Upper lobe of left lung (tissue), 6 donors: ENCODE data around the gene VSTM2L. TPM values are rescaled to one million over a fixed set of nuclear protein-coding genes. Genes with fewer than 3 reads are reported as not detected.

ENCODE experiments used
- ATAC-seq, 2 donors: fragments of 200-7000 bp; cut with Tn5 transposase; one replicate each; pipeline ENCODE4 v1.9.1; 2022; ENCODE audit warnings: mild to moderate bottlenecking in 2 of 2, moderate library complexity in 2 of 2; ENCODE audit not compliant: low FRiP score in 2 of 2
- DNase-seq, 2 donors: peaks; one replicate each; pipeline ENCODE4 v3.0.0-alpha.2; 2019 to 2020
- H3K27ac ChIP-seq, 4 donors: fragments of 200-600 bp; sonication (generic); one replicate each; pipeline ENCODE4 v1.5.1; 2016 to 2019
- H3K27me3 ChIP-seq, 4 donors: fragments of 200-600 bp; sonication (generic); one replicate each; pipeline ENCODE4 v1.5.1; 2017 to 2019
- H3K36me3 ChIP-seq, 4 donors: fragments of 200-600 bp; sonication (generic); one replicate each; pipeline ENCODE4 v1.5.1; 2016 to 2019
- H3K4me1 ChIP-seq, 4 donors: fragments of 200-600 bp; sonication (generic); one replicate each; pipeline ENCODE4 v1.5.1; 2018 to 2019
- H3K4me3 ChIP-seq, 4 donors: fragments of 200-600 bp; sonication (generic); one replicate each; pipeline ENCODE4 v1.5.1; 2017 to 2019; ENCODE audit warnings: mild to moderate bottlenecking in 2 of 4, moderate library complexity in 1 of 4
- H3K9me3 ChIP-seq, 4 donors: fragments of 200-600 bp; sonication (generic); one replicate each; pipeline ENCODE4 v1.5.1; 2018 to 2019
- CTCF ChIP-seq, 6 experiments: fragments of 450-650 bp in 4 of 6; fragments of 200-600 bp in 2 of 6; sonication (generic) in 2 of 6; IDR thresholded peaks; one replicate each; pipeline ENCODE4 v1.5.1; 2016 to 2019; ENCODE audit warnings: antibody characterized with exemption in 6 of 6
- EP300 ChIP-seq, 4 donors: sonication (generic); formaldehyde crosslinking; IDR thresholded peaks; one replicate each; pipeline ENCODE4 v1.5.1; 2017; ENCODE audit warnings: antibody characterized with exemption in 4 of 4, control low read depth in 2 of 4
- POLR2A ChIP-seq, 4 donors: fragments of 450-650 bp; IDR thresholded peaks; one replicate each; pipeline ENCODE4 v1.5.1; 2016 to 2017; ENCODE audit warnings: antibody characterized with exemption in 4 of 4, mild to moderate bottlenecking in 2 of 4
- POLR2AphosphoS5 ChIP-seq, 2 donors: sonication (generic); formaldehyde crosslinking; IDR thresholded peaks; one replicate each; pipeline ENCODE4 v1.5.1; 2017; ENCODE audit warnings: antibody characterized with exemption in 2 of 2
- WGBS, 2 donors: methylation state at CpG; one replicate each; pipeline ENCODE4 v1.1.5; 2017 to 2018; 5-methylcytosine and 5-hydroxymethylcytosine counted together
- total RNA-seq, 6 donors: library from RNA; depleted of rRNA in 4 of 6; stranded (reverse); fragments of >200 nt in 4 of 6; gene quantifications; one replicate each; pipeline versions ENCODE4 v1.1.0 to v1.2.1, GENCODE V29; 2016 to 2021
- donor health status: DM: no; HTN: no; CAD: no; lungs with moderate emphysema.
- donor health status: DM: no; HTN: yes; CAD: no; lungs with severe emphysema.

Gene VSTM2L
- total RNA-seq, 6 donors from 2014 or later, result 1.0 to 47.2 (median 24.8) TPM

DNA sequence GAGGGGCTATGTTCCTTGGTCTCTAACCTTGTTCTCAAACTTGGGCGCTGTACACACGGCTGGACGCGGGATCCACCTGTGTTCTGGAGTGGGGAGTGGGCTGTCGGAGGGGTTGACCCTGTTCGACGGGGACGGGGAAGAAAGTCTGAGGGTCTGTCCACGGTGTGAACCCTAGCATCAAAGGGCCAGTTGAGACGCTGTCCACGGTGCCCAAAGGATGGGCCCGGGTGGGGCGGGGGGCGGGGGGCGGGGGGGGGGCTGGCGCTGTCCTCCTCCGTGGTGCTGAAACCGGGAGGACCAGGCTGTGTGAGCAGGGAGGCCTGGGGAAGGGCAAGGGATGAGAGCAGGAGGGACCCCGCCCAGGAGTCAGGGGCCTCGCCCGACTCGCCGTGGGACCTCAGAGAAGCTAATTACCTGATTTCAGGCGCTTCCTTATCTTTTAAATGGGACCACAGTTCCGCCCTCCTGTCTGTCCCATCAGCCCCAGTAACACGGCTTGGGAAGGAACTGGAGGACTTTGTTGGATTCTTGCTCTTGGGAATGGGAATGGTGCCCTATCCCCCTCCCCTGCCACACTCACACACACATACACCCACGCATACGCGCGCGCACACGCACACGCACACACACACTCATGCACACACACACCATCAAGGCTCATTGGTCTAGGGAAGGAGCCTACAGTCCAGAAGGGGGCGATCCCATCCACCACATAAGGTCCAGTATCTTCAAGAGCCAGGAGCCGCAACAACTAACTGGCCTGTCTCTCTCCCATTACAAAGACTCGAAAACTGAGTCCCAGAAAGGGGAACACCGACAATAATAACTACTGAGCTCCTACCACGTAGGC, 1.0 kb upstream of the VSTM2L start:
- DNase-seq (peak; percentile 52 to 57), ATAC-seq (peak; percentile 65 to 68)
- H3K27me3 ChIP-seq, result peaks cover 0 to 27% (median 13%) of the 10 kb centered on the region in 4 donors
- H3K4me3 ChIP-seq, result peak overlapping the region in 3 of 4 donors; percentile 30 to 51 (median 51)
- no peak overlapping the region for H3K27ac ChIP-seq
- 14 to 20% methylated on average over 4 to 33 of the region's 38 CpGs for WGBS, 2 donors
- TF ChIP-seq POLR2A (IDR thresholded peaks at IDR 0.05), result no peak
- no peak for TF ChIP-seq EP300 (IDR thresholded peaks at IDR 0.05)
- peak in 3 of 6 experiments; percentile 44 to 56 (median 44) for TF ChIP-seq CTCF (IDR thresholded peaks at IDR 0.05)
- H3K9me3 ChIP-seq, result no peaks in the 10 kb centered on the region
- H3K36me3 ChIP-seq, result no peaks in the 10 kb centered on the region
- H3K4me1 ChIP-seq, result peaks cover 11 to 22% (median 16%) of the 10 kb centered on the region in 4 donors

GRCh38 chr20:37903317-37904007, 535 bp downstream of the VSTM2L start:
- peaks cover 0 to 27% (median 13%) of the 10 kb centered on the region in 4 donors for H3K27me3 ChIP-seq
- DNase-seq (peak in 1 of 2 donors; percentile 87), ATAC-seq (no peak)
- H3K4me3 ChIP-seq, result peak overlapping the region; percentile 1 to 51 (median 40)
- no peaks in the 10 kb centered on the region for H3K9me3 ChIP-seq
- peak in 5 of 6 experiments; percentile 6 to 30 (median 21) for TF ChIP-seq CTCF (IDR thresholded peaks at IDR 0.05)
- no peak for TF ChIP-seq POLR2AphosphoS5 (IDR thresholded peaks at IDR 0.05)
- TF ChIP-seq POLR2A (IDR thresholded peaks at IDR 0.05), result no peak
- WGBS, 2 donors, result 48 to 65% methylated on average over 20 to 32 of the region's 67 CpGs
- H3K4me1 ChIP-seq, result peaks cover 11 to 27% (median 16%) of the 10 kb centered on the region in 4 donors
- no peaks in the 10 kb centered on the region for H3K36me3 ChIP-seq
- peak overlapping the region in 1 of 4 donors; percentile 9 for H3K27ac ChIP-seq

- Histone ChIP-seq H3K27me3 (peaks cover 0 to 27% (median 13%) of the 10 kb centered on the region in 4 donors), H3K27ac (no peak overlapping the region), H3K9me3 (no peaks in the 10 kb centered on the region), H3K4me1 (peaks cover 11 to 27% (median 16%) of the 10 kb centered on the region in 4 donors), H3K4me3 (peak overlapping the region in 2 of 4 donors; percentile 51), H3K36me3 (no peaks in the 10 kb centered on the region)
- DNase-seq (peak in 1 of 2 donors; percentile 27), ATAC-seq (no peak)
- 70 to 75% methylated on average over 12 of the region's 12 CpGs for WGBS, 2 donors
- TF ChIP-seq EP300 (IDR thresholded peaks at IDR 0.05) (no peak), POLR2AphosphoS5 (IDR thresholded peaks at IDR 0.05) (no peak), POLR2A (IDR thresholded peaks at IDR 0.05) (no peak), CTCF (IDR thresholded peaks at IDR 0.05) (no peak)
Observed at GRCh38 chr20:37904008-37904642, 1.2 kb downstream of the VSTM2L start.

DNA sequence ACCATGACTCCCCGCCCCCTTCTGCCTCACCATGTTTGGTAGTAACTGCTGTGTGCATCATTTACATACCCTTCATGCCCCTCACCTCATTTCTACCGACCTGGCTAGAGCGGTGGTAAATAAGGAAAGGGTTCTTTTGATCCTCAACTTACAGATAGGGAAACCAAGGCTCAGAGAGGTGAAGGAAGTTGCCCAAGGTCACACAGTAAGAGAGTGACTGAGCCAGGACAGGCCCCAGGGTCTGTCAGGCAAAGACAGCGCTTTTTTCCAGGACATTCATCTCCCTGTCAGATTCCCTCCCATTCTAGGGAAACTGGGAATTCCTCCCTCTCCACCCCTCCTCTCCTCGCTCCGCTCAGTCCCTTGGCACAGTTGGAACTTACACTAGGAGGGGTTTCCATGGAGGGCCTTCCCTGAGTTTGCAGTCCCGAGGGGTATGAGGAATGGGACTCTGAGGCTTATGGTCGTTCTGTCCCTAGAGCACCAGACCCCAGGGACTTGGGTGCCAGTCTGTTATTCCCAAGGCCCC, 2.0 kb downstream of the VSTM2L start:
- no peak for ATAC-seq
- no peak for TF ChIP-seq EP300 (IDR thresholded peaks at IDR 0.05)
- no peak for TF ChIP-seq POLR2A (IDR thresholded peaks at IDR 0.05)
- TF ChIP-seq CTCF (IDR thresholded peaks at IDR 0.05), result no peak
- no peak for TF ChIP-seq POLR2AphosphoS5 (IDR thresholded peaks at IDR 0.05)
- Histone ChIP-seq H3K27ac (no peak overlapping the region), H3K4me1 (peaks cover 11 to 27% (median 16%) of the 10 kb centered on the region in 4 donors), H3K36me3 (no peaks in the 10 kb centered on the region), H3K27me3 (peaks cover 0 to 27% (median 13%) of the 10 kb centered on the region in 4 donors), H3K9me3 (no peaks in the 10 kb centered on the region), H3K4me3 (no peak overlapping the region)
- 49 to 61% methylated on average over 8 of the region's 8 CpGs for WGBS, 2 donors
- DNase-seq, result no peak
